Neuronal stem cell (in vitro differentiated cells): ENCODE results near the gene C3.
"Not testable (repeated sequence)": the region's sequence is repeated elsewhere in the genome, so short reads cannot be mapped to it uniquely, and the experiment has no call there.

Experiments
- DNase-seq: peaks from one replicate; pipeline ENCODE4 v3.0.0-alpha.2; 2013; ENCODE audit warnings: low spot score
- H2AFZ ChIP-seq: one replicate; pipeline ENCODE4 v1.6.1; 2013; ENCODE audit warnings: mild to moderate bottlenecking, low read length, inconsistent platforms
- H2AK5ac ChIP-seq: 2 replicates; pipeline ENCODE4 v1.6.1; 2013; ENCODE audit warnings: low read depth, mild to moderate bottlenecking, inconsistent platforms, low read length, moderate library complexity, mixed read lengths
- H2BK120ac ChIP-seq: 2 replicates; pipeline ENCODE4 v1.6.1; 2013; ENCODE audit warnings: low read depth, mild to moderate bottlenecking, inconsistent platforms, low read length, moderate library complexity, mixed read lengths
- H2BK12ac ChIP-seq: one replicate; pipeline ENCODE4 v1.6.1; 2013; ENCODE audit warnings: low read length, inconsistent platforms
- H2BK15ac ChIP-seq: 2 replicates; pipeline ENCODE4 v1.6.1; 2013; ENCODE audit warnings: mild to moderate bottlenecking, low read length, inconsistent platforms, mixed read lengths
- H2BK5ac ChIP-seq: one replicate; pipeline ENCODE4 v1.6.1; 2013; ENCODE audit warnings: inconsistent platforms, mild to moderate bottlenecking, low read length, moderate library complexity
- H3K14ac ChIP-seq: one replicate; pipeline ENCODE4 v1.6.1; 2013; ENCODE audit warnings: low read length, inconsistent platforms
- H3K18ac ChIP-seq: 2 replicates; pipeline ENCODE4 v1.6.1; 2013; ENCODE audit warnings: low read length, inconsistent platforms
- H3K23ac ChIP-seq: 2 replicates; pipeline ENCODE4 v1.6.1; 2013; ENCODE audit warnings: low read depth, mild to moderate bottlenecking, mixed read lengths, low read length, inconsistent platforms; ENCODE audit not compliant: poor library complexity
- H3K27ac ChIP-seq: replicated peaks from 3 replicates; pipeline ENCODE4 v1.5.1; 2013; ENCODE audit warnings: low read length, inconsistent platforms
- H3K27me3 ChIP-seq, 3 experiments: 2 replicates each; pipeline ENCODE4 v1.6.1; 2013; ENCODE audit warnings: low read length in 3 of 3, mild to moderate bottlenecking in 2 of 3, inconsistent platforms in 1 of 3, low read depth in 1 of 3, mixed read lengths in 1 of 3, moderate library complexity in 1 of 3; ENCODE audit not compliant: control insufficient read depth in 3 of 3, insufficient read depth in 3 of 3
- H3K36me3 ChIP-seq, 2 donors: replicated peaks in 1 of 2; 2 replicates each; pipeline ENCODE4 v1.6.1; 2013; ENCODE audit warnings: low read length in 2 of 2; ENCODE audit not compliant: control insufficient read depth in 2 of 2, insufficient read depth in 2 of 2
- H3K4ac ChIP-seq: 2 replicates; pipeline ENCODE4 v1.6.1; 2013; ENCODE audit warnings: inconsistent platforms, mild to moderate bottlenecking, low read length, moderate library complexity
- H3K4me1 ChIP-seq, 2 donors: 1 replicate in 1 of 2; 2 replicates in 1 of 2; pipeline ENCODE4 v1.6.1; 2013; ENCODE audit warnings: low read length in 2 of 2, low read depth in 1 of 2; ENCODE audit not compliant: control insufficient read depth in 2 of 2, insufficient read depth in 1 of 2
- H3K4me2 ChIP-seq: one replicate; pipeline ENCODE4 v1.6.1; 2013; ENCODE audit warnings: mild to moderate bottlenecking, low read length, inconsistent platforms; ENCODE audit not compliant: insufficient read depth, poor library complexity, severe bottlenecking
- H3K4me3 ChIP-seq, 2 donors: 2 replicates each; pipeline ENCODE4 v1.5.1; 2013; ENCODE audit warnings: low read length in 2 of 2, mild to moderate bottlenecking in 2 of 2, inconsistent platforms in 1 of 2, moderate library complexity in 1 of 2
- H3K79me1 ChIP-seq: one replicate; pipeline ENCODE4 v1.6.1; 2013; ENCODE audit warnings: low read depth, mild to moderate bottlenecking, inconsistent platforms, low read length, moderate library complexity
- H3K9ac ChIP-seq: one replicate; pipeline ENCODE4 v1.6.1; 2013; ENCODE audit warnings: mild to moderate bottlenecking, low read depth, low read length, inconsistent platforms; ENCODE audit not compliant: poor library complexity
- H3K9me3 ChIP-seq, 2 donors: replicated peaks in 1 of 2; 2 replicates each; pipeline versions ENCODE3 to v1.6.1; 2013; ENCODE audit warnings: low read length in 2 of 2, mild to moderate bottlenecking in 2 of 2, inconsistent platforms in 1 of 2, low read depth in 1 of 2, mixed read lengths in 1 of 2, moderate library complexity in 1 of 2; ENCODE audit not compliant: control insufficient read depth in 2 of 2, insufficient read depth in 1 of 2
- H4K8ac ChIP-seq: one replicate; pipeline ENCODE4 v1.6.1; 2013; ENCODE audit warnings: low read depth, mild to moderate bottlenecking, inconsistent platforms, low read length, moderate library complexity
- H4K91ac ChIP-seq: one replicate; pipeline ENCODE4 v1.6.1; 2013; ENCODE audit warnings: low read length, low read depth, mild to moderate bottlenecking, inconsistent platforms; ENCODE audit not compliant: poor library complexity
- WGBS, 2 donors: extraction: QIAGEN DNeasy Blood & Tissue Kit; methylation state at CpG; one replicate each; pipeline ENCODE4 v1.1.7; 2013; ENCODE audit warnings: missing lambda C conversion rate in 2 of 2, mixed read lengths in 1 of 2; ENCODE audit not compliant: insufficient read length in 2 of 2, insufficient replicate concordance in 1 of 2; ENCODE audit errors: extremely low coverage in 2 of 2; 5-methylcytosine and 5-hydroxymethylcytosine counted together

C3 gene

DNA sequence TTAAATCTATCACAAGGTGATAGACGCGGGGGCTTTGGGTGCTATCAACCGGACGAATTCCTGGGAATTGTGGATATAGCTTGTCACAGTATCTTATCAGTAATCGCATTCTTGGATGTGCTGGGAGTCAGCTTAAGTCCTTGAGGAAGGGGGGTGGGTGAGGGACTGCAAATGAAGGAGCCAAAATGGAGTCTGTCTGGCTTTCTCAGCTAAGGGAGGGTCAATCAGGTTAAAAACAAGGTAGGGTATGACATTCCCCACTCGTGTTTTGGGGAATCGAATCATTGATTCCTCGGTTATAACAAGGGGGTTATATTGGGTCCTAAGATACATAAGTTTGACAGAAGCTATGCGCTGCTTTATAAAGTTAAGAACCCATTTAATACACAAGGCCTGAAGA, 64.1 kb downstream of the C3 start:
- H3K4me2 ChIP-seq, H3K4me3 ChIP-seq, H3K4ac ChIP-seq, H2BK12ac ChIP-seq, DNase-seq, H2AK5ac ChIP-seq, H3K9me3 ChIP-seq, H3K36me3 ChIP-seq, H3K23ac ChIP-seq, H3K14ac ChIP-seq, H3K79me1 ChIP-seq, H3K27ac ChIP-seq, H4K91ac ChIP-seq, H2AFZ ChIP-seq, H3K18ac ChIP-seq, H3K9ac ChIP-seq, H2BK15ac ChIP-seq, H2BK120ac ChIP-seq, H4K8ac ChIP-seq, H2BK5ac ChIP-seq, H3K4me1 ChIP-seq: not testable (repeated sequence)
- peaks cover 0 to 22% (median 2%) of the 10 kb centered on the region in 3 experiments for H3K27me3 ChIP-seq
- WGBS, 2 donors, result no CpG with 5 or more reads among the region's 9 CpGs

DNA sequence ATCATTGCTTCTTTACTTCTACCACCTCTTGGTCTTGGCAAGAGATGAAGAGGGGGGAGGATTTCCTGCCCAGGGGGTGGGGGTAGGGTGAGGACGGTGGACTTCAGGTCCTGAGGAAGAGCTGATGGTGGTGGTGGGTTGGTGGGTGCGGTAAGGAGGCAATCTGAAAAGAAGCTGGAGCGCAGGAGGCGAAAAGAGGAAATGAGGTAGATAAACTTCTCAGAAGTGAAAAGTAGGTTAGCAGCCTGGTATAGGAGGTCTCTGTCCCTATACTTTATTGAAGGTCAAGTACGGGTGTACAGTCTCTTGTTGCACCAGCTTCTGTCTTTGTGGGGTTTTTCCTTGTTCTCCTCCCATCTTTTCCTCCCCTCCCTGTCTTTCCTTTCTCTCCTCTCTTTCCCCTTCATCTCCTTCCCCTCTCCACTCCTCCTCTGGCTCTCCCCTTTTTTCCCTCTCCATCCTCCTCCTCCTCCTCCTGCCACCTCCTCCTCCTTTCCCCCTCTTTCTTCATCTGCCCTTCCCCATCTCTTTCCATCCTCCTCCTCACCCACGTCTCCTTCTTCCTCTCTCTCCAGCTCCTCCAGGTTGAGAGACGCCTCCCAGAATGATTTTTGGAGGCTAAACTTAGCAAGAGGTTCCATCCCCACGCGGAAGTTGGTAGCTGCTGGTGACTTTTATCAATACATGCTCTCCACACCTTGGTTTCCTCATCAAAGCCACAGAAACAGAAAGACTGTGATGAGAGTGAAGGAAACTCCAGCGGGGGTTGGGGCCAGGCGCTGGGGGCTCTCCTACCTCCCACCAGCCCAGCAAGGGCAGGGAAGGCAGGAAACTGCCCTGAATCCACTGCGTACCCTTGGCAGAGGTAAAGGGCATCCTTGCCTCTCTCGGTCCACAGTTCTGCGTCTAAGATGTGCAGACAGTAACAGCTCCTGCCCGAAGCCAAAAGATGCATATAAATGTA, 65.8 kb downstream of the C3 start:
- 100% methylated on average over 1 of the region's 15 CpGs; no CpG with 5 or more reads in 1 of the 2 donors for WGBS, 2 donors
- H4K91ac ChIP-seq, result no peak overlapping the region

DNA sequence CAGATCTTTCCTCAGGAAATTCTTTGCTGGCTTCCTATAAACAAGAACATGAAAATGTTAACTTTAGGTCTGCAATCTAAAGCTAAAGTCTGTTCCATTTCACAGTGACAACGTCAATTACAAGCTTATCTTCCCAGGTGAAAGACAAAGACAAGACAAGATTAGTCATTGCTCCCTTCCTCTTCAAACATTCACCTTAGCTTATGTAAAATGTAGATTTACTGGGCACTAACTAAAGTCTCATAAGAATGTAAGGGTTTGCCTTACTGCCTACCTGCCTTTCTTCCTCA, 67.7 kb downstream of the C3 start:
- H3K4me1 ChIP-seq, result no peaks in the 10 kb centered on the region
- no peak overlapping the region for H3K23ac ChIP-seq
- no peak overlapping the region for H3K27ac ChIP-seq
- no peak for DNase-seq
- H2BK12ac ChIP-seq, result no peak overlapping the region
- H3K9me3 ChIP-seq, result peaks cover 2 to 3% of the 10 kb centered on the region in 2 donors
- H3K79me1 ChIP-seq, result no peaks in the 10 kb centered on the region
- H4K91ac ChIP-seq, result no peak overlapping the region
- no peak overlapping the region for H2BK5ac ChIP-seq
- H3K18ac ChIP-seq, result no peak overlapping the region
- WGBS, 2 donors, result no CpG with 5 or more reads among the region's 1 CpG
- H3K4ac ChIP-seq, result no peak overlapping the region
- no peak overlapping the region for H2BK15ac ChIP-seq
- no peak overlapping the region for H3K4me3 ChIP-seq
- H3K9ac ChIP-seq, result no peak overlapping the region
- H3K27me3 ChIP-seq, result peaks cover 0 to 2% (median 0%) of the 10 kb centered on the region in 3 experiments
- H3K36me3 ChIP-seq, result no peaks in the 10 kb centered on the region
- no peak overlapping the region for H3K4me2 ChIP-seq
- H4K8ac ChIP-seq, result no peak overlapping the region
- H3K14ac ChIP-seq, result no peak overlapping the region
- no peak overlapping the region for H2AFZ ChIP-seq
- no peak overlapping the region for H2BK120ac ChIP-seq
- H2AK5ac ChIP-seq, result no peak overlapping the region

More for the DNA sequence above, 65.8 kb downstream of the C3 start:
- Histone ChIP-seq H3K14ac (no peak overlapping the region), H2BK12ac (no peak overlapping the region), H3K23ac (peak overlapping the region; percentile 96), H3K9me3 (peaks cover 2 to 3% of the 10 kb centered on the region in 2 donors), H3K4me3 (no peak overlapping the region), H3K79me1 (no peaks in the 10 kb centered on the region), H3K18ac (peak overlapping the region; percentile 48), H3K27me3 (peaks cover 0 to 12% (median 2%) of the 10 kb centered on the region in 3 experiments), H2AFZ (no peak overlapping the region), H3K9ac (no peak overlapping the region), H3K36me3 (no peaks in the 10 kb centered on the region), H2BK120ac (no peak overlapping the region), H3K4me2 (no peak overlapping the region), H2AK5ac (no peak overlapping the region), H2BK5ac (no peak overlapping the region), H3K4ac (no peak overlapping the region), H3K4me1 (no peaks in the 10 kb centered on the region), H2BK15ac (no peak overlapping the region), H4K8ac (no peak overlapping the region), H3K27ac (no peak overlapping the region)
- no peak for DNase-seq

DNA sequence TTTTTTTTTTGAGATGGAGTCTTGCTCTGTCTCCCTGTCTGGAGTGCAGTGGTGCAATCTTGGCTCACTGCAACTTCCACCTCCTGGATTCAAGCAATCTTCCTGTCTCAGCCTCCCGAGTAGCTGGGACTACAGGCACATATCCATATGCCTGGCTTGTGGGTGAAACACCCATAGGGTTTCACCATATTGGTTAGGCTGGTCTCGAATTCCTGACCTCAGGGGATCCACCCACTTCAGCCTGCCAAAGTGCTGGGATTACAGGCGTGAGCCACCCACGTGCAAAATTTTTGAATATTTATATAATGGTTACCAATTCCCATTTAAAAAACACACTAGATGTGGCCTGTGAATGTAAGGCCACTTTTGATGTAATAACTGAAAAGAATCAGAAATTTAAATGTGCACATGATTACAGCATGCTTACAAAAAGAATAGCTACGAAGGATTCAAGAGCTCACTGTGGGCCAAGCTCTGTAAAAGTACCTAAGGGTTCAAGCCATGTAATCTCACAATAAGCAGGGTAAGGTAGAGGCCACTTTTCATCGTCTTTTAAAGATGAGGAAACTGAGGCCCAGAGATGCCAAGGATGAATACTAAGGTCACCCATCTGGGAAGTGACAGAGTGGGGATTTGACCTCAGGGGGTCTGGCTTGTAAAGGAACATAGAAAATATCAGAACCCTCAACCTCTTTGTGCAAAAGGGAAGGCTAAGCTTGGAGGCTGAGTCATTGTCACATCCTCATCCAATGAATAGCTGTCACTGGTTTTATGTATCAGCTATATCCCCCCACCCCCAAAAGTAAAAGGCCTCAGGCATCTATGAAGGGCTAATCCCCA, 68.3 kb downstream of the C3 start:
- H4K91ac ChIP-seq, result no peak overlapping the region
- no peak overlapping the region for H4K8ac ChIP-seq
- H2AFZ ChIP-seq, result no peak overlapping the region
- no peak overlapping the region for H3K27ac ChIP-seq
- no peaks in the 10 kb centered on the region for H3K27me3 ChIP-seq
- no CpG with 5 or more reads among the region's 6 CpGs for whole genome bisulfite sequencing, 2 donors
- no peak overlapping the region for H3K23ac ChIP-seq
- no peak overlapping the region for H2BK5ac ChIP-seq
- no peak overlapping the region for H3K4ac ChIP-seq
- H3K4me3 ChIP-seq, result no peak overlapping the region
- no peak overlapping the region for H3K9ac ChIP-seq
- H3K18ac ChIP-seq, result no peak overlapping the region
- H3K79me1 ChIP-seq, result no peaks in the 10 kb centered on the region
- H2AK5ac ChIP-seq, result no peak overlapping the region
- DNase-seq, result no peak
- H3K4me2 ChIP-seq, result no peak overlapping the region
- no peaks in the 10 kb centered on the region for H3K36me3 ChIP-seq
- no peak overlapping the region for H2BK15ac ChIP-seq
- H3K4me1 ChIP-seq, result no peaks in the 10 kb centered on the region
- H2BK120ac ChIP-seq, result no peak overlapping the region
- no peak overlapping the region for H3K14ac ChIP-seq
- no peak overlapping the region for H2BK12ac ChIP-seq
- H3K9me3 ChIP-seq, result peaks cover 3 to 4% of the 10 kb centered on the region in 2 donors
